ENCODE measurements around the gene ABCF3.

The ABCF3 gene

DNA sequence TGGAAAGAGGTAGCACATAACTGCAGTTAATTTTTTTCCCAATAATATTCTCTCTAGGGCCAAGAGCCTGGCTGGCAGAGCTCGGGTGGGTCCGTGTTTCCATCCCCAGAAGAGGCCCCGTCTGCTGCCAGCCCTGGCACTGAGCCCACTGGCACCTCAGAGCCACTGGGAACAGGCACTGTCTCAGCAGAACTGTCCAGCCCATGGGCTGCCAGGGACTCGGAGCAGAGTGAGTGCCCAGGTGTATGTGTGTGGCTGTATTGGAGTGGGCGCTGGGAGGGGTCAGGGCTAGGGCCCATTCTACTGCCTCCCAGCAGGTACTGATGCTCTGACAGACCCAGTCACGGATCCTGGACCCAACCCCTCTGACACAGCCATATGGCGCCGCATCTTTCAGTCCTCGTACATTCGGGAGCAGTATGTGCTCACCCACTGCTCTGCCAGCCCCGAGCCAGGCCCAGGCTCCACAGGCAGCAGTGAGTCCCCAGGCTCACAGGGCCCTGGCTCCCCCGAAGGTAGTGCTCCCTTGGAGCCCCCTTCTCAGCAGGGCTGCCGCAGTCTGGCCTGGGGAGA is 52.3 kb downstream of the ABCF3 start:
- H3K9ac ChIP-seq (ENCODE audit: low read length in 2 of 2): no peak overlapping the region
- H3K27me3 ChIP-seq (ENCODE audit: control insufficient read depth in 1 of 2, insufficient read depth in 2 of 2, low read length in 2 of 2): peaks cover 25 to 39% of the 10 kb centered on the region in 2 donors
- no peak overlapping the region for H3K27ac ChIP-seq (ENCODE audit: low read length)
- H3K36me3 ChIP-seq (ENCODE audit: control insufficient read depth in 2 of 2, insufficient read depth in 2 of 2, low read length in 2 of 2): peaks cover 5 to 10% of the 10 kb centered on the region in 2 donors
- peaks cover 5% of the 10 kb centered on the region for H3K4me1 ChIP-seq (ENCODE audit: control insufficient read depth, insufficient read depth, low read length)
- no peaks in the 10 kb centered on the region for H3K9me3 ChIP-seq (ENCODE audit: control insufficient read depth in 2 of 2, low read length in 2 of 2)
- H3K4me3 ChIP-seq (ENCODE audit: low read length in 2 of 2): no peak overlapping the region

- no peak overlapping the region for H3K9ac ChIP-seq (ENCODE audit: low read length in 2 of 2)
- peaks cover 5% of the 10 kb centered on the region for H3K4me1 ChIP-seq (ENCODE audit: control insufficient read depth, insufficient read depth, low read length)
- H3K9me3 ChIP-seq (ENCODE audit: control insufficient read depth in 2 of 2, low read length in 2 of 2): no peaks in the 10 kb centered on the region
- H3K4me3 ChIP-seq (ENCODE audit: low read length in 2 of 2): no peak overlapping the region
- H3K27ac ChIP-seq (ENCODE audit: low read length): no peak overlapping the region
- peaks cover 25 to 36% of the 10 kb centered on the region in 2 donors for H3K27me3 ChIP-seq (ENCODE audit: control insufficient read depth in 1 of 2, insufficient read depth in 2 of 2, low read length in 2 of 2)
- H3K36me3 ChIP-seq (ENCODE audit: control insufficient read depth in 2 of 2, insufficient read depth in 2 of 2, low read length in 2 of 2): peaks cover 5 to 18% of the 10 kb centered on the region in 2 donors
Measured at GRCh38 chr3:184239221-184239620, 53.2 kb downstream of the ABCF3 start.

DNA sequence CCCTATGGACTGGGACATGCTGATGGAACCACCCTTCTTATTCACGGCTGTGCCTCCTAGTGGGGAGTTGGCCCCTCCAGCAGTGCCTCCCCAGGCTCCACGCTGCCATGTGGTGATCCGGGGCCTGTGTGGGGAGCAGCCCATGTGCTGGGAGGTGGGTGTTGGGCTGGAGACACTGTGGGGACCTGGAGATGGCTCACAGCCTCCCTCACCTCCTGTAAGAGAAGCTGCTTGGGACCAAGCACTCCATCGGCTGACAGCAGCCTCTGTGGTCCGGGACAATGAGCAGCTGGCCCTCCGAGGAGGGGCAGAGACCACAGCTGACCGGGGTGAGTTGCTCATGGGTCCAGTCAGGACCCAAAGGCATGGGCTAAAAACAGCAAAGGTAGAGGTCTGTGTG is 53.7 kb downstream of the ABCF3 start:
- H3K36me3 ChIP-seq (ENCODE audit: control insufficient read depth in 2 of 2, insufficient read depth in 2 of 2, low read length in 2 of 2): peaks cover 10 to 22% of the 10 kb centered on the region in 2 donors

GRCh38 chr3:184240384-184241140 is 54.6 kb downstream of the ABCF3 start:
- Histone ChIP-seq H3K9me3 (ENCODE audit: control insufficient read depth in 2 of 2, low read length in 2 of 2) (no peaks in the 10 kb centered on the region), H3K4me3 (ENCODE audit: low read length in 2 of 2) (no peak overlapping the region), H3K27ac (ENCODE audit: low read length) (no peak overlapping the region), H3K9ac (ENCODE audit: low read length in 2 of 2) (no peak overlapping the region), H3K27me3 (ENCODE audit: control insufficient read depth in 1 of 2, insufficient read depth in 2 of 2, low read length in 2 of 2) (peaks cover 23 to 34% of the 10 kb centered on the region in 2 donors), H3K36me3 (ENCODE audit: control insufficient read depth in 2 of 2, insufficient read depth in 2 of 2, low read length in 2 of 2) (peaks cover 13 to 31% of the 10 kb centered on the region in 2 donors), H3K4me1 (ENCODE audit: control insufficient read depth, insufficient read depth, low read length) (peaks cover 5% of the 10 kb centered on the region)

More for the DNA sequence above, 53.7 kb downstream of the ABCF3 start:
- H3K4me3 ChIP-seq (ENCODE audit: low read length in 2 of 2): no peak overlapping the region
- H3K9ac ChIP-seq (ENCODE audit: low read length in 2 of 2): no peak overlapping the region
- H3K27me3 ChIP-seq (ENCODE audit: control insufficient read depth in 1 of 2, insufficient read depth in 2 of 2, low read length in 2 of 2): peaks cover 23 to 34% of the 10 kb centered on the region in 2 donors
- H3K9me3 ChIP-seq (ENCODE audit: control insufficient read depth in 2 of 2, low read length in 2 of 2): no peaks in the 10 kb centered on the region
- H3K4me1 ChIP-seq (ENCODE audit: control insufficient read depth, insufficient read depth, low read length): peaks cover 5% of the 10 kb centered on the region
- no peak overlapping the region for H3K27ac ChIP-seq (ENCODE audit: low read length)

DNA sequence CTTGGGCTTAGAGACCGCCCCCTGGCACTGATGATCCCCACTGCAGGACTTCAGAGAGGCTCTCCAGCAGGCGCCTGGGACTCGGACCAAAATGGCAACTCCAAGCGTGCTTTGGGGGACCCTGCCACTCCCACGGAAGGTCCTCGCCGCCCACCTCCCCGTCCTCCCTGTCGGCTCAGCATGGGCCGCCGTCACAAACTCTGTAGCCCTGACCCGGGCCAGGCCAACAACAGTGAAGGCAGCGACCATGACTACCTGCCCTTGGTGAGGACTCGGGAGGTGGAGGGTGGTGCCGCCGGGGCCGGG is 55.1 kb downstream of the ABCF3 start:
- Histone ChIP-seq H3K4me3 (ENCODE audit: low read length in 2 of 2) (no peak overlapping the region), H3K9me3 (ENCODE audit: control insufficient read depth in 2 of 2, low read length in 2 of 2) (no peaks in the 10 kb centered on the region), H3K9ac (ENCODE audit: low read length in 2 of 2) (no peak overlapping the region), H3K27me3 (ENCODE audit: control insufficient read depth in 1 of 2, insufficient read depth in 2 of 2, low read length in 2 of 2) (peaks cover 23 to 31% of the 10 kb centered on the region in 2 donors), H3K27ac (ENCODE audit: low read length) (no peak overlapping the region), H3K36me3 (ENCODE audit: control insufficient read depth in 2 of 2, insufficient read depth in 2 of 2, low read length in 2 of 2) (peaks cover 13 to 32% of the 10 kb centered on the region in 2 donors), H3K4me1 (ENCODE audit: control insufficient read depth, insufficient read depth, low read length) (peaks cover 5% of the 10 kb centered on the region)

DNA sequence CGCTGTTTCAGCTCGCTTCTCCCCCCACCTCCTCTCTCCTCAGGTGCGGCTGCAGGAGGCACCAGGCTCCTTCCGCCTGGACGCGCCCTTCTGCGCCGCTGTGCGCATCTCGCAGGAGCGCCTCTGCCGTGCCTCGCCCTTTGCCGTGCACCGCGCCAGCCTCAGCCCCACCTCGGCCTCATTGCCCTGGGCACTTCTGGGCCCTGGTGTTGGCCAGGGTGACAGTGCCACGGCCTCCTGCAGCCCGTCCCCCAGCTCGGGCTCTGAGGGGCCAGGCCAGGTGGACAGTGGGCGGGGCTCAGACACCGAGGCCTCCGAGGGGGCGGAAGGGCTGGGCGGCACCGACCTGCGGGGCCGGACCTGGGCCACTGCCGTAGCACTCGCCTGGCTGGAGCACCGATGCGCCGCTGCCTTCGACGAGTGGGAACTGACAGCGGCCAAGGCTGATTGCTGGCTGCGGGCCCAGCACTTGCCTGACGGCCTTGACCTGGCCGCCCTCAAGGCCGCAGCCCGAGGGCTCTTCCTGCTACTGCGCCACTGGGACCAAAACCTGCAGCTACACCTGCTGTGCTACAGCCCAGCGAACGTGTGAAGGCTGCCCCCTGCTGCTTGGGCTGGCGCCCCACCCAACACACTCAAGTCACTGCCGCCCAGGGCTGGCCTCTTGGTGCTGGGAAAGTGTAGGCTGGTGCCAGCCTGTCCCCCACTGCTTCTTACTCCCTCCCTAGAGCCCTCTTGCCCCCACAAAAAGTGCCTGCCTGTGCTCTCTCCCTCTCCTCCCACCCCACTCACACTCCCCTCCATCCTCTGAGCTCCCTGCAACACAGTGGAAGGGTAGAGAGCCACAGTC is 55.7 kb downstream of the ABCF3 start:
- Histone ChIP-seq H3K36me3 (ENCODE audit: control insufficient read depth in 2 of 2, insufficient read depth in 2 of 2, low read length in 2 of 2) (peaks cover 13 to 32% of the 10 kb centered on the region in 2 donors), H3K9ac (ENCODE audit: low read length in 2 of 2) (no peak overlapping the region), H3K27ac (ENCODE audit: low read length) (no peak overlapping the region), H3K4me1 (ENCODE audit: control insufficient read depth, insufficient read depth, low read length) (peaks cover 5% of the 10 kb centered on the region), H3K4me3 (ENCODE audit: low read length in 2 of 2) (no peak overlapping the region), H3K27me3 (ENCODE audit: control insufficient read depth in 1 of 2, insufficient read depth in 2 of 2, low read length in 2 of 2) (peaks cover 21 to 29% of the 10 kb centered on the region in 2 donors), H3K9me3 (ENCODE audit: control insufficient read depth in 2 of 2, low read length in 2 of 2) (no peaks in the 10 kb centered on the region)

GRCh38 chr3:184242297-184242685 is 56.3 kb downstream of the ABCF3 start:
- Histone ChIP-seq H3K36me3 (ENCODE audit: control insufficient read depth in 2 of 2, insufficient read depth in 2 of 2, low read length in 2 of 2) (peaks cover 13 to 32% of the 10 kb centered on the region in 2 donors), H3K27ac (ENCODE audit: low read length) (no peak overlapping the region), H3K9ac (ENCODE audit: low read length in 2 of 2) (no peak overlapping the region), H3K27me3 (ENCODE audit: control insufficient read depth in 1 of 2, insufficient read depth in 2 of 2, low read length in 2 of 2) (peaks cover 17 to 24% of the 10 kb centered on the region in 2 donors), H3K4me3 (ENCODE audit: low read length in 2 of 2) (no peak overlapping the region), H3K9me3 (ENCODE audit: control insufficient read depth in 2 of 2, low read length in 2 of 2) (no peaks in the 10 kb centered on the region), H3K4me1 (ENCODE audit: control insufficient read depth, insufficient read depth, low read length) (peaks cover 5% of the 10 kb centered on the region)

All from stomach smooth muscle (tissue), 2 donors.